GM21528 (cell line): ENCODE measurements around the gene MYO7B.

Experiments
- ATAC-seq: cut with Tn5 transposase; IDR thresholded peaks from one replicate; pipeline ENCODE4 v1.9.1; 2021; ENCODE audit warnings: mild to moderate bottlenecking, moderate library complexity; ENCODE audit not compliant: unreplicated experiment, low FRiP score

MYO7B gene

DNA sequence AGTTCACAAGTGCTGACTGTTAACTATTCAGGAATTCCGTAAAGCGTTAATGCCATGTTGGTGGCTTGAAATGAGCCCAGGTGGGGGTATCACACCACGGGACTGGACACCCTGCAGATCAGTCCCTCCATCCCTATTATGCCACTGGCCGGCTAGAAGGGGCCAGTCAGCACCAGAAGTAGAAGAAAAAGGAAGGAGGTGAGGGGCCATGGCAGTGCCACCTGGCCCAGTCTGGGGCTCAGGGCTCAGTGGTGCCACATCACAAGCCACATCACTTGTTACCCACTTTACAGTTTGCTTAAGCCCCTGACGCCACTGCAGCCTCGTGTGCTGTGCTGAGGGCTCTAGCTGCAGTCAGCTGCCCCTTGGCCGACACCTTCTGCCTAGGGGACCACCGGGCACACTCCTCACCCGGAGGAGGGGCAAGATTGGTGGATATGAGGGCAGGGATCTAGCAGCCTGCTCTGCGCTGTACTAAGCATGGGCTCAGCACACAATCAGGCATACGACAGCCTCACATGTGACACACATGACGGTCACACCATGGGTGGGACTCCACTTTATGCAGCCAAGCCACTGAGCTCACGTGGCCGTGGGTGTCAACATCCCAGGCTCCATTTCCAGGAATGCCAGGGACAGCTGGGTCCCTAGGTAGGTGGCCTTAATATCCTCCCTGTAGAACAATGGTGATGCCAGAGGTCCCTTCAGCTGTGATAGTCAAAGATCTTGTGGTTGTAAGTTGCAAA is 136.2 kb downstream of the MYO7B start:
- no peak for ATAC-seq

DNA sequence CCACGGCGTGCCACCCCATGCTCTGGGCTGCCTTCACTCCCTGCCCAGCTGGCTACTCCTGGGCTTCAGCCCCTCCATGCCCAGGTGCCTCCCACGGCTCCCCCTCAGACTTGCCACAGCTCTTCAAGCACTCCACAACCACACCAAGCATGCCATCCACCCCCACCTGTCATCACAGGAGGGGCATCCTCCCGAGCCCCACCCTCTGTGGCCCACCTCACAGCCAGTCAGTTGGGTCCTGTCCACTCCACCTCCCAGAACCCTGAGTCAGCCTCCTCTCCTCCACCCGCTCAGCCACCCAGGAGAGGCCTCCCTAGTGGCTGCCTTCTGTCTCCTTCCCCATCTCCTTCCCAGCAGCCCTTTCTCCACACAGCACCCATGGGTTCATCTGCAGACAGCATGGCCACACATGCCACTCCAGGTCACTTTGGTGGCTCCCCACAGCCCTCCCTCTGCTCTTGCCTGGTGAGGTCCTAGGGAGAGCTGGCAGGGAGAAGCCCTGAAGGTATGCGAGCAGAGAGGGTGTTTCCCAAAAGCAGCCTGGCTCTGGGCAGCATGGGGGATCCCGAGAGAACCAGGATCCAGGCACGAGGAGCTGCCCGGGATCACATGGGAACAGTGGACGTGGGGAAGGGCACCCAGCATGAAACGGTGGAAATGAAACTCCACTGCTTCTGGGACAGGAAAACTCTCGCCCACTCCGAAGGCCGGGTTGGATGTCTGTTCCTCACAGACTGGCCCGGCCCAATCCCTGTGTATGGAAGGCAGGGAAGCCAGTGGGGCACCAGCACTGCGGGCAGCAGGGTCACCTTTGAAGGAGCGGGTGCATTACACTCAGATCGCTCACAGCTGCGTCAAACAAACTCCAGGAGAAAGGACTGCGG is 137.1 kb downstream of the MYO7B start:
- no peak for ATAC-seq

DNA sequence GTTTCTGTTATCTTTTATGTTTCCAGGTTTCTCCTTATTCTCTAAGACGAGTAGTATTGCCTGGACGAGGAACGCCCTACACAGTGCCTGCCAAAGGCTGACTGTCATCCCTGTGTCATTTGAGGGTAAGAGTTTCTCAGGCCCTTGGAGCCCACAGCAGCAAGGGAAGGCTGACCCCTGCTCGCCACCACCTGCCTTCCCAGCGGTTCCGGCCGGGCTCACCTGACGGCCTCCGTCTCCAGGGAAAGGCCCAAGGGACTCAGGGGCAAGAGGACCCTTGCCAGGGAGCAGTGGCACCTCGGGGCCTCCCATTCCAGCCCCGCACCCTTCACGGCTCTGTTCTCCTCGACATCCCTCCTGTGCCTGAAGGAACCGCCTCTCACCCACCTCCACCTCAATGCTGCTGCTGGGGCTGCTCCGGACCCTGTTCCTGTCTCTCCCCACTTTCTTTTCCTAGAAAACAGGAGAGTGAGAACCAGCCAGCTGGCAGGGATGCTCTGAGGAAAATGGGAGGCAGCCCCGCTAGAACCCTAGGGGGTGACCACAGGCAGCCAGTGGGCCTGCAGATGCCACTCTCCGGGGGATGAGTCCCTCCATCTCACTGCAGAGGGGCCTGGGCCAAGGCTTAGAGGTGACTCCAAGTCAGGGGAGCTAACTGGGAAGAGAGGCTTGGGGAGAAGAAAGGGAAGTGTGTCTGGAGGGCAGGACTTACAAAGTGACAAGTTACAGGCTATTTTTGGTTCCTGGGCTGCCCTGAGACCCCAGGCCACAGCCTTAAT is 138.0 kb downstream of the MYO7B start:
- no peak for ATAC-seq

DNA sequence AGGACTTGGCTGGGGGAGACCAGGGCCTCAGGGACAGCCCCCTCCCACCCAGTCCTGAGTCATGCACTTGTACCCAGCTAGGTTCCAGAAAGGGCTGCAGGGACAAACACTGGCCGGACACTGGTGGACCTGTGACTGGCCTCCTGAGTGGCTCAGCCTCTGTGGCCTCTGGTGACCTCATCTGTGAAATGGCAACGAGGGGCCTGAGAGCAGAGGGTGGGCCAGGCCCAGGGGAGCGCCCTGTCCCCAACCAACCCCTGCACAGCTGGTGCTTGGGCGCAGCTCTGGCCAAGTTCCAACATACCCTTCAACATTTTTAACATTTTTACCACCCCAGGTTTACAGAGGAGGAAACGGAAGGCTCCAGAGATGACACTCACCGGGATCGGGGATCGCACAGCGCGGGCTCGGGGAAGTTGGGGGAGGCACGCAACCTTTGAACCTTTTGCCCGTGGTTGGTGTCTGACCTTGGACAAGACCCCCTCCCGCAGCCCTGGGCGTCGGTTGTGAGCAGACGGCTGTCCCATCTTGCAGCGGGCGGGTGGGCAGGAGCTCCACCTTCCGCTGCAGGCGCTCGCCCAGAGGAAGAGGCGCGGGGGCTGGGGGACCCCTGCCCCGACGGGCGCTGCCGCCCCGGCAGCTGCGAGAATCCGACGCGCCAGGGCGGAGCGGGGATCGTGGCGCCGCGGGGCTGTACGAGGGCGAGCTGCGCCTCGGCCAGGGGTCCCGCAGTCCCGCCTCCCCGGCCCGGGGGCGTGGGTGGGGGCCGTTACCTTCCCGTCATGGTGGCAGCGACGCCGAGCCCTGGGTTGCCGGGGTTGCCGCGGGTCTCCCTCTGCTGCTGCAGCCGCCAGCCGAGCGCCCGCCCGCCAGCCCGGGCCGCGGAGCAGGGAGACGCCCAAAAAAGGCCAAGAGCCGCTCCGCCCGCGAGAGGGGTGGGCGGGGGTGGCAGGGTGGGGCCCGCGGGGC is 139.0 kb downstream of the MYO7B start:
- no peak for ATAC-seq

DNA sequence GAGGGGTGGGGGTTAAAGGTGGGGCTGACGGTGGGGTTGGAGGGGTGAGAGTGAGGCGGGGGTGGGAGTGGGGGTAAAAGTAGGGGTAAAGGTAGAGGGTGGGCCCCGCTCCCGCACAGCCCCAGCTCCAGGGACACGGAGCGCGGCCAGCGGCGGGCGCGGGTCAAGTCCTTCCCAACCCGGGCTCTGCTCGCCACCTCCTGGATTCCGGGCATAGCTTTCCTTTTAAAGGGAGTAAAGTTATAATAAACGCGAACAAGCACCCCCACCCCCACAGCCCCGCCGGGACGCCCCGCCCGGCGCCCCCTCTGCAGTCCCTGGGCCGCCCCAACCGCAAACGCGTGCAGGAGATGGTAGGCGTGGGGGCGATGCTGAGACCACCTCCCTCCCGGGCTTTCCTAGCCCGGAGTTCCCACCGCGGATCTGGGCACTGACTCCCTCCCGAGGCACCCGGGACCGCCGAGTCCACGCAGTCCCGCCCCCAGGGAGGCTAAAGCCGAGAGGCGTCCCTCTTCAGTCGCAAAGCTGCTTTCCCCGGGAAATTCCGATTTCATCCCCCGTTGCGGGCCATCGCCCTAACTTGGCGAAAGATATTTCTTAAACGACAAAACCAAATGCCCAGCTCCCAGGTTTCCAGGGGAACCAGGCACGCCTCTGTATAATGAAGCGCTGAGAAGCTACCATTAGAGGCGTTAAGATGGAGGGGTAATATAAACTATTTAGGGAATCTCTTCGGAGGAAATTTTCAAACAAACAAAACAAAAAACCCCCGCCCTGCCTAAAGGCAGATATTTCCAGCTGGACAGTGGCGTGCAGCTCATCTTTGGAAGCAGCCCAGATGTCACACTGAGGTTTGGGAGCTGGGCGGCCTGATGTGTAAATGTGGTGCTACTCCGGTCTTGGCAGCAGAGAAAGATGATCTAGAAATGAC is 140.1 kb downstream of the MYO7B start, which contains the start of gene LIMS2:
Gene LIMS2, minus strand, starts transcription at position 200 of the 931 bp plus-strand sequence. CDS start 506 bp downstream, outside the sequence.
- no peak for ATAC-seq

DNA sequence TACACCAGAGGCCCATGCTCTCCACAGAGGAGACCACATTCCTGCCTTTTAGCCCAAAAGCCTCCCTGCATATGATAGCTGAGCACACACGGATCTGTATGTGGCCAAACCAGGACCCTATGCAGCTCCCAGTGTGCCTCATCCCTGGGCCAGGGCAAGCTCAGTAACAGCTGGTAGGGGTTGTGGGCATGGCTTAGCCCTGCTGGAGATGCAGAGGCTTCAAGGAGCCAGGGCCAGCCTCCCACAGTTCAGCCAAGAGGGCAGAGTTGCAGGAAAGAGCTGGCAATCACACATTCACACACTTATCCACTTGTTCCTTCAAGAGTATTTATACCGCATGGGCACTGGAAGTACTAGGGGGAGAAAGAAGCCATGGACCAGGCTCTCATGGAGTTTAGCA is 141.4 kb downstream of the MYO7B start:
- no peak for ATAC-seq

DNA sequence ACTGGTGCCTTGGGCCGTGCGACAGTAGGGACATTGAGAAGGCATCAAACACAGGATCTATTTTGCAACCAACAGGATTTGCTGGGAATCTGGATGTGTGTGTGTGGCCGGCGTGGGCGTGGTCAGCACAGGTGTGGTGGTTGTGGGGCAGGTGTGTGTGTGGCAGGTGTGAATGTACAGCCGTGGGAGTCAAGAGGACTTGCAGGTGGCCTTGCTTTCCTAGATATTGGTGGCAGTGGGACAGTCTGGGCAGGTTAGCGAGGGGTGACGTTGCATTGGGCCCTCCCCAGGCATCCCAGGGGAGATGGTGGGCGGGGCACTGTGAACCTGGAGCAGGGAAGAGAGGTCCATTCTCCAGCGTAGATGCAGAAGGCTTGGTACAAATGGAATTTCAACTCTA is 143.0 kb downstream of the MYO7B start:
- ATAC-seq, result no peak

DNA sequence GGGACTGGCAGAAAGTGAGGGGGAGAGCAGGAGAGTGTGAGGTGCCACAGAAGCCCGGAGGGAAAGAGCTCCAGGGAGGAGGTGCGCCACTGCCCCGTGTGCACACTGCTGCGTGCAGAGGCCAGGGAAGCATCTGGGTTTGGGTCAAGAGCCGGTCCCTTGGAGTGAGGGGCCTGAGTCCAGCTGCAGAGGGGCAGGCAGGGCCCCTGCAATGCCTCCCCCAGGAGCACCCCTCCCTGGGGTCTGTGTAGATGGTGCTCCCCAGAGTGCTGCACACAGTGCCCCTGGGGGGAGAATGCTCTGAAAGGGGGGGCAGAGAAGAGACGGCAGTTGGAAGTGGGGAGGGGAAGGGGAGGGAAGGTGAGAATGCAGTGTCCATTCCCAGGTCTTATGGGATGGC is 143.5 kb downstream of the MYO7B start:
- ATAC-seq, result no peak

DNA sequence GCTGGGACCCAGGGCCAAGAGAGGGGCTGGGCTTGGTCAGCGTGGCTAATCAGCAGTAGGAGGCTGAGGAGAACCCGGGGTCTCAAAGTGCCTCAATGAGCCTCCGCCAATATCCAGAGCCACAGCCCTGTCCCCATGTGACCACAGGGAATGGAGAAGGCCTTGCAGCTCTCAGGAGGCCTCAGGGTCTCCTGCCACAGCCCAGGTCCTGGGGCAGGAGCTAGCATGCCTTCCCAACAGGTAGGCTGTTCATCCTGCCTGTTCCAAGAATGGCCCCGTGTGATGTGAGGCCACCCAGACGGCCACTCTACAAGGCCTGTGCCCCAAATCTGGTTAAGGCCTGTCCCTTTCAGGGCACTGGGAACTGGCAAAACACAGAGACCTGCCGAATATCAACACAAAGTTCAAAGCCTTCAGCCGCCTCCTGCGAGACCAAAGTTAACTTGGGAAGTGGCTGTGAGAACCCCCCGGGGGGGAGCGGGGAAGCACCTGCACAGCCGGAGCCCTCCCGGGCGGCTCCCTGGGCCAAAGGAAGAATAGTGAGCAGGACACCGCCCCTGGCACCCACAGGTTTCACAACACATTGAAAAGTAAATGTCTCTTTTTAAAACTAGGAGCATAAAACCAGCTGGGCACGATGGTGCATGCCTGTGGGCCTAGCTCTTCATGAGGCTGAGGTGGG is 144.3 kb downstream of the MYO7B start:
- ATAC-seq, result no peak

DNA sequence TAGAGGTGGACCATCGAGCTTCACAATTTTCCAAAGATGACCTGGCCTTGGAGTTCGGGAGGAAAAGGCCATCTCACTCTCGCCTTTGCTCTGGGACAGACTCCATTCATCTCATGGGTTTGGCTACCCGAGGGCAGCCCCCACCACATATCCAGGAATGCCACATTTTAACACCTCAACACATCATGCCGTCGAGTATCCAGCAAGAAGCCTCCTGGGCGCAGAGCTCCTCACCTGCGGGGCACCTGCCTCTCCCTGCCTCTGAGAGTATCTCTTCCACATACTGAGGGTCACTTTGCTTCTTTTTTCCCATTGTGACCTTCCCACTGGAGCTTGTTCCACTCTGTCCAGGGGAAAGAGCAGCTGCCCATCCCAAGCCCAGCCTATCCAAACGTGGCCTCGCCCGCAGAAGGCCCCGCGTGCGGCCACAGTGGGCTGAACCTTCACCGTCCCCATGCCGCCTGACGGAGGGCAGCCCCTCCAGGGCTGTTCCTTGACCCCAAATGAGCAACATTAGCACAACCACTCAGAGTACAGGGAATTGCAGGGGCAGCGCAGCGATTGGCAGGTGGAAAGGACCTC is 145.3 kb downstream of the MYO7B start:
- ATAC-seq, result no peak

DNA sequence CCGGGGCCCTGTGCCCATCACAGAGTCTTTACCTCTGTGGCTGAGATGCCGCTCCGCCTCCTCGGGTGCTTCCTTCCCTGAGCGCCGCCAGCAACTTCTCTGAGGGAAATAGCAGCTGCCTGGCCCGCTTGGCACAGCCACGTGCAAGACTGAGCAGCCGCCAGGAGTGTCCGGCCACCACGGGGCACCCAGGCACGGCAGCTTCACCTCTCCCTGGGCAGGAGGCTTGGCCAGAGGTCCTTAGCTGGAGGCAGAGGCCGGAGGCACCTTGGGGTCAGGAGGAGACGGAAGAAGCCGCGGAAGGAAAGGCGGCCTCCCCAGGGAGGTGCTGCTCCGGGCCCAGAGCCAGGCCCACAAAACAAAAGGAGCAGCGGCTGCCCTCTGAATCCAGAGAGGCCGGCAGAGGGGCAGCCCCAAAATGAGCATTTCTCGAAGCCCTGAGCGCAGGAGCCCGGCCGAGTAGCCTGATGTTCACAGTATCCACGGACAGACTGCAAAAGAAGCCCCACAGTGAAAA is 145.9 kb downstream of the MYO7B start:
- ATAC-seq, result no peak

DNA sequence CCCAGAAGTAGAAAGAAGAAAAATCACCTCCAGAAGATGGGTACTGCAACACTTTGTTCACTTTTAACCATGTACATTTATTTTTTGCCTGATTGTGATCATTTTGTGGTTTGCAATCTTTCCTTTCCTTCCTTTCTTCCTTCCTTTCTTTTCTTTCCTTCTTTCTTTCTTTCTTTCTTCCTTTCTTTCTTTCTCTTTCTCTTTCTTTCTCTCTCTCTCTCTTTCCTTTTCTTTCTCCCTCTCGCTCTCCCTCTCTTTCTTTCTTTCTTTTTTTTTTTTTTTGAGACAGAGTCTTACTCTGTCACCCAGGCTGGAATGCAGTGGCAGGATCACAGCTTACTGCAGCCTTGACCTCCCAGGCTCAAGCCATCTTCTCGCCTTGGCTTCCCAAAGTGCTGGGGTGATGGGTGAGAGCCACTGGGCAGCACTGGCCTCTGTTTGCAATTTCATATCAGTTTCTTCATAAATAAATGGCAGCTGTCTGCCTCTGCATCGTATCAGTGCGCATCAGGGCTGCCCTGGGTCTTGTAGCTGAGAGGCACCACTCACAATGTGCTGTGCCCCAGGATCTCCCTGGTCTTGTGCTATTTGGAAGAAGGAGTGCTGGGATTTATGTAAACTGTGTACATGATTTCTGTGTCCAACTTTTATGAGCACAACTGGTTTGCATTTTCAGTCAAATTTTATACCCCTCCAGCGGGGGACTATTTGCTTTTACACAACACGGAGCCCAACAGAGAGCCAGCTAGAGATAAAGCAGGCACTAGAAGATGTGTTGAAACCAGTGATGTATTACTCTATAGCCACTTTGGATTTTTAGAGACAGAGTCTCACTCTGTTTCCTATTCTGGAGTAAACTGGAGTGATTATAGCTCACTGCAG is 146.7 kb downstream of the MYO7B start:
- ATAC-seq, result no peak

DNA sequence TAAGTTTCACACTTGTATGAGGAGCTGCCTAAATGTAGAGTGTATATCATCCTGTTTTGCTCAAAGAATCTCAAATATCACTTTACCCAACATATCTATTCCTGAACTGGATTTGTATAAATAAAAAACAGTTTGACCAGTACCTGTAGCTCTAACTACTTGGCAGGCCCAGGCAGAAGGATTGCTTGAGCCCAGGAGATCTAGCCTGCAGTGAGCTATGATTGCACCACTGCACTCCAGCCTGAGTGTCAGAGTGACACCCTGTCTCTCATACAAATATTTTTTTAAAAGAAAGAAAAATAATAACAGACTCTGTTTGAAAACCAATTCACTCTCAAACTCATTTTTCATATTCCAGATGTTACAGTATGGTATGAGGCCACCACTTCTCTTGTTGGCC is 147.6 kb downstream of the MYO7B start:
- ATAC-seq, result no peak

DNA sequence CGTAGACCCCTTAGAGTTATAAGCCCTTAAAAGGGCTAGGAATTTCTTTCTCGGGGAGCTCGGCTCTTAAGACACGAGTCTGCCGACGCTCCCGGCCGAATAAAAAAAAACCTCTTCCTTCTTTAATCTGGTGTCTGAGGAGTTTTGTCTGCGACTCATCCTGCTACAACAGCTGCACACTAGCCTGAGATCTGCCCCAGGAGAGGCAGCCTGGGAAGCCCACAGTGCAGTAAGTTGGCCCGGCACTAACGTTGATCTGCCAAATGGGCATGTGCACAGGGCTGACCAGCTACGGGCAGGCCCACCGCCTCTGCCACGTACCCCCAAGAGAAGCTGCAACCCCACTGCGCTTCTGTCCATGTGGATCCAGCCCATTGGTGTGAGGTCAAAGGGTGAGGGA is 148.3 kb downstream of the MYO7B start:
- no peak for ATAC-seq

DNA sequence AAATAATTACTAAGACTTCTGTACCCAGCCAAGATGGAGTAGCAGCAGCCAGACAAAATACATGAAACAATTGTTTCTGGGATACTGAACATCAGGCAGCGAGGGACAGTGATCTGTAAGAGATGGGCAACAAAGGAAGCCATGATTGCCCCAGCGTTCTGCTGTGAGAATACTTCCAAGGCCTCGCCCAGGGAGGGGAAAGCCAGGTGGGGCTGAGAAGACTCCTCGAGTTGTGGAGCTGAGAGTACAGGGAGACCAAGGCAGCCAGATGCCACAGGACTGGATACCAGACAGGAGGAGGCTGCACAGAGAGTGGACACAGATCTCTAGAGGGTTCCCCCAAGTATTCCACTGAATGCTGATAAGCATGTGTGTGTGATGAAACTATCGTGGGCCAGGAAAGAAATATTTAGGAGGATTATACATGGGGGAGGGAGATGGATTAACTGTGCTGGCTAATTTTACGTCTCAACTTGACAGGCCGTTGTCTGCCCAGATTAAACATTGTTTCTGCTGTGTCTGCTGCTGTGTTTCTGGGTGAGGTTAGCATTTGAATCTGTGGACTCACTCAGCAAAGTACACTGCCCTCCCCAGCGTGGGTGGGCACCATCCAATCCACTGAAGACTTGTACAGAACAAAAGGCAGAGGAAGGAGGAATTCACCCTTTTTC is 150.1 kb downstream of the MYO7B start:
- no peak for ATAC-seq
